ENCODE data around the gene C4orf33.

- TF ChIP-seq POLR2AphosphoS5 (IDR thresholded peaks at IDR 0.05): no peak
- TF ChIP-seq CTCF (IDR thresholded peaks at IDR 0.05): no peak
- no peak for TF ChIP-seq POLR2A (IDR thresholded peaks at IDR 0.05)
Observed at GRCh38 chr4:129094347-129094746, 1.6 kb upstream of the C4orf33 start.

Data from transverse colon (tissue), 4 donors.